Liver (tissue), 9 donors: Measurements from ENCODE around the gene AKR1C3. TPM values are rescaled to one million over a fixed set of nuclear protein-coding genes. Genes with fewer than 3 reads are reported as not detected.
"Not testable (repeated sequence)": the region's sequence is repeated elsewhere in the genome, so short reads cannot be mapped to it uniquely, and the experiment has no call there.

Source experiments
- DNase-seq: peaks from one replicate; pipeline ENCODE4 v3.0.0-alpha.2; 2017; ENCODE audit warnings: low spot score
- H3K27ac ChIP-seq, 2 donors: one replicate each; pipeline ENCODE4 v1.7.0; 2013; ENCODE audit warnings: inconsistent platforms in 2 of 2, low read length in 2 of 2, control low read depth in 1 of 2, low read depth in 1 of 2, mild to moderate bottlenecking in 1 of 2
- H3K27me3 ChIP-seq, 4 donors: one replicate each; pipeline versions ENCODE4 v1.6.1 to v1.7.0; 2013; ENCODE audit warnings: low read length in 3 of 4, inconsistent platforms in 1 of 4, mild to moderate bottlenecking in 1 of 4, moderate library complexity in 1 of 4; ENCODE audit not compliant: control insufficient read depth in 4 of 4, insufficient read depth in 4 of 4
- H3K36me3 ChIP-seq, 4 donors: one replicate each; pipeline versions ENCODE4 v1.6.1 to v1.7.0; 2013; ENCODE audit warnings: low read length in 3 of 4, mild to moderate bottlenecking in 3 of 4, low read depth in 1 of 4, moderate library complexity in 1 of 4; ENCODE audit not compliant: control insufficient read depth in 4 of 4, insufficient read depth in 3 of 4
- H3K4me1 ChIP-seq, 4 donors: one replicate each; pipeline versions ENCODE4 v1.6.1 to v1.7.0; 2013; ENCODE audit warnings: low read length in 3 of 4, mild to moderate bottlenecking in 3 of 4, moderate library complexity in 1 of 4; ENCODE audit not compliant: control insufficient read depth in 4 of 4, insufficient read depth in 4 of 4
- H3K4me3 ChIP-seq, 3 donors: one replicate each; pipeline versions ENCODE4 v1.6.1 to v1.7.0; 2013; ENCODE audit warnings: low read length in 3 of 3, control low read depth in 1 of 3, low read depth in 1 of 3, mild to moderate bottlenecking in 1 of 3
- H3K9ac ChIP-seq, 2 donors: one replicate each; pipeline ENCODE4 v1.7.0; 2013; ENCODE audit warnings: low read length in 2 of 2, mild to moderate bottlenecking in 2 of 2, moderate library complexity in 2 of 2, control low read depth in 1 of 2, low read depth in 1 of 2
- H3K9me3 ChIP-seq, 4 donors: one replicate each; pipeline versions ENCODE4 v1.6.1 to v1.7.0; 2013; ENCODE audit warnings: low read length in 3 of 4; ENCODE audit not compliant: control insufficient read depth in 4 of 4
- EGR1 ChIP-seq, 2 donors: IDR thresholded peaks; 2 replicates each; pipeline ENCODE4 v1.6.1; 2016 to 2018; ENCODE audit warnings: antibody characterized with exemption in 2 of 2, low read depth in 2 of 2
- FOXA1 ChIP-seq: IDR thresholded peaks from 2 replicates; pipeline ENCODE4 v1.6.1; 2016; ENCODE audit warnings: antibody characterized with exemption
- FOXA2 ChIP-seq: IDR thresholded peaks from 2 replicates; pipeline ENCODE4 v1.6.1; 2016; ENCODE audit warnings: antibody characterized with exemption
- HNF4G ChIP-seq: IDR thresholded peaks from 2 replicates; pipeline ENCODE4 v1.6.1; 2016; ENCODE audit warnings: antibody characterized with exemption
- JUND ChIP-seq, 2 donors: IDR thresholded peaks; 2 replicates each; pipeline ENCODE4 v1.6.1; 2016; ENCODE audit warnings: antibody characterized with exemption in 2 of 2
- MAX ChIP-seq: IDR thresholded peaks from 2 replicates; pipeline ENCODE4 v1.6.1; 2016; ENCODE audit warnings: antibody characterized with exemption
- NR2F2 ChIP-seq: IDR thresholded peaks from 2 replicates; pipeline ENCODE4 v1.6.1; 2016; ENCODE audit warnings: antibody characterized with exemption
- RAD21 ChIP-seq, 2 donors: IDR thresholded peaks; 2 replicates each; pipeline ENCODE4 v1.6.1; 2016; ENCODE audit warnings: antibody characterized with exemption in 2 of 2, mild to moderate bottlenecking in 2 of 2
- REST ChIP-seq: IDR thresholded peaks from 2 replicates; pipeline ENCODE4 v1.6.1; 2016; ENCODE audit warnings: antibody characterized with exemption, mild to moderate bottlenecking
- RXRA ChIP-seq, 2 donors: IDR thresholded peaks; 2 replicates each; pipeline ENCODE4 v1.6.1; 2017 to 2018; ENCODE audit warnings: antibody characterized with exemption in 2 of 2, mild to moderate bottlenecking in 1 of 2
- SP1 ChIP-seq: IDR thresholded peaks from 2 replicates; pipeline ENCODE4 v1.6.1; 2018; ENCODE audit warnings: antibody characterized with exemption, mild to moderate bottlenecking
- TAF1 ChIP-seq: conservative IDR thresholded peaks from 2 replicates; pipeline ENCODE4 v1.6.1; 2016; ENCODE audit warnings: antibody characterized with exemption, mild to moderate bottlenecking
- ZBTB33 ChIP-seq: IDR thresholded peaks from 2 replicates; pipeline ENCODE4 v1.6.1; 2016; ENCODE audit warnings: antibody characterized with exemption
- WGBS: extraction: QIAGEN DNeasy Blood & Tissue Kit; methylation state at CpG from one replicate; pipeline ENCODE4 v1.1.7; 2013; 5-methylcytosine and 5-hydroxymethylcytosine counted together
- polyA plus RNA-seq, 2 donors: library from polyadenylated mRNA; stranded (reverse) in 1 of 2; unstranded in 1 of 2; fragments of 200-250 nt in 1 of 2; fragments of >200 nt in 1 of 2; fragmentation: Nextera tagmentation in 1 of 2; extraction: Ambion mirVana in 1 of 2; gene quantifications; one replicate each; pipeline versions ENCODE4 v1.2.1 to v1.2.3, GENCODE V29; 2013 to 2015
- total RNA-seq, 2 donors: library from RNA; depleted of rRNA; stranded (reverse); fragments of >200 nt; gene quantifications; one replicate each; pipeline ENCODE4 v1.2.3, GENCODE V29; 2014
- donor health status: healthy.
- donor health status: healthy.
- donor health status: healthy.
- donor health status: healthy.
- donor health status: healthy.

The AKR1C3 gene
- total and polyA plus RNA-seq, 4 donors, result 65.8 to 292 (median 174) TPM

GRCh38 chr10:5108658-5109416 lies 14.6 kb downstream of the AKR1C3 start:
- Histone ChIP-seq H3K36me3 (peaks cover 7 to 37% (median 17%) of the 10 kb centered on the region in 4 donors), H3K9ac (no peak overlapping the region), H3K27me3 (no peaks in the 10 kb centered on the region), H3K4me1 (peaks cover 0 to 10% (median 0%) of the 10 kb centered on the region in 4 donors), H3K9me3 (no peaks in the 10 kb centered on the region), H3K27ac (no peak overlapping the region), H3K4me3 (no peak overlapping the region)
- no peak for DNase-seq
- 31% methylated on average over 3 of the region's 3 CpGs for WGBS
- no peak for TF ChIP-seq REST
- TF ChIP-seq RXRA (IDR thresholded peaks at IDR 0.05), result no peak
- TF ChIP-seq MAX, result no peak
- TF ChIP-seq FOXA1, result no peak
- no peak for TF ChIP-seq EGR1 (IDR thresholded peaks at IDR 0.05; ENCODE audit: low read depth in 2 of 2)
- no peak for TF ChIP-seq JUND (IDR thresholded peaks at IDR 0.05)
- TF ChIP-seq NR2F2, result no peak
- TF ChIP-seq ZBTB33, result no peak
- no peak for TF ChIP-seq HNF4G
- no peak for TF ChIP-seq FOXA2
- no peak for TF ChIP-seq RAD21 (IDR thresholded peaks at IDR 0.05)

GRCh38 chr10:5109861-5110260 lies 15.6 kb downstream of the AKR1C3 start:
- H3K4me3 ChIP-seq, H3K9ac ChIP-seq, DNase-seq, H3K27me3 ChIP-seq, H3K9me3 ChIP-seq, H3K27ac ChIP-seq: not testable (repeated sequence)
- H3K36me3 ChIP-seq, result peaks cover 7 to 39% (median 18%) of the 10 kb centered on the region in 4 donors
- peaks cover 0 to 10% (median 0%) of the 10 kb centered on the region in 4 donors for H3K4me1 ChIP-seq
- 94% methylated on average over 6 of the region's 12 CpGs for WGBS

- no peaks in the 10 kb centered on the region for H3K27me3 ChIP-seq
- DNase-seq, result no peak
- TF ChIP-seq HNF4G (no peak), NR2F2 (no peak), SP1 (no peak), TAF1 (no peak), REST (no peak), ZBTB33 (no peak), MAX (no peak), FOXA1 (no peak), RXRA (IDR thresholded peaks at IDR 0.05) (no peak)
- no peak overlapping the region for H3K9ac ChIP-seq
- H3K36me3 ChIP-seq, result peaks cover 0 to 28% (median 16%) of the 10 kb centered on the region in 4 donors
- peaks cover 0 to 3% (median 0%) of the 10 kb centered on the region in 4 donors for H3K4me1 ChIP-seq
- no peak overlapping the region for H3K27ac ChIP-seq
- no peaks in the 10 kb centered on the region for H3K9me3 ChIP-seq
- WGBS, result 85% methylated on average over 5 of the region's 5 CpGs
- H3K4me3 ChIP-seq, result no peak overlapping the region
These were observed 22.4 kb downstream of the AKR1C3 start for GRCh38 chr10:5116621-5117020.
